Upper lobe of left lung (tissue), 4 donors: ENCODE measurements around the gene SORBS2.

Source experiments
- CTCF ChIP-seq, 6 experiments: fragments of 450-650 bp in 4 of 6; fragments of 200-600 bp in 2 of 6; sonication (generic) in 2 of 6; IDR thresholded peaks; one replicate each; pipeline ENCODE4 v1.5.1; 2016 to 2019; ENCODE audit warnings: antibody characterized with exemption in 6 of 6
- EP300 ChIP-seq, 4 donors: sonication (generic); formaldehyde crosslinking; IDR thresholded peaks; one replicate each; pipeline ENCODE4 v1.5.1; 2017; ENCODE audit warnings: antibody characterized with exemption in 4 of 4, control low read depth in 2 of 4
- POLR2AphosphoS5 ChIP-seq, 2 donors: sonication (generic); formaldehyde crosslinking; IDR thresholded peaks; one replicate each; pipeline ENCODE4 v1.5.1; 2017; ENCODE audit warnings: antibody characterized with exemption in 2 of 2

DNA sequence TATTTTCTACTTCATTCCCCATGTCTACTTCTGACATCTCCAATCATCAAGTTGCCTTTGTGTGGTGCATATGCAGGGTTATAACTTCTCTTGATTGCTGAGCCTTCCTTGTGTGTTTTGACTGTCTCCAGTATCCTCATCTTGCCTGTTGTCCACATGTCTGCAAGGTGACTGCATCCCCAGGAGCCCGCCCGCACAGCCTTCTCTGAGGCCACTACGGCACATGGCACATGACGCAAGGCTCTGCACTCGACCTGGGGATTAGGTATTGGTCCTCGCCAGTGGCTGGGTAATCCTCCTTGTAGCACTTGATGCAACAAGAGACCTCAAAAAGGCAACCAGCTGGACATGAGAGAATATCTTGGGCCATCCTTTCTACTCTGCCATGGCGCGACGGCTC lies 122.6 kb downstream of the SORBS2 start:
- TF ChIP-seq CTCF (IDR thresholded peaks at IDR 0.05) (no peak), EP300 (IDR thresholded peaks at IDR 0.05) (no peak), POLR2AphosphoS5 (IDR thresholded peaks at IDR 0.05) (no peak)
